Mononuclear cell (primary cell): ENCODE data around the gene YIPF3. TPM values are rescaled to one million over a fixed set of nuclear protein-coding genes. Genes with fewer than 3 reads are reported as not detected.

Source experiments
- H3K27me3 ChIP-seq: 2 replicates; pipeline ENCODE4 v1.6.0; 2011; ENCODE audit warnings: low read length, control low read depth; ENCODE audit not compliant: insufficient read depth
- H3K4me1 ChIP-seq: 2 replicates; pipeline ENCODE4 v1.5.1; 2011; ENCODE audit warnings: mild to moderate bottlenecking, low read length, control low read depth; ENCODE audit not compliant: insufficient read depth
- H3K4me3 ChIP-seq: 2 replicates; pipeline ENCODE4 v1.5.1; 2011; ENCODE audit warnings: mild to moderate bottlenecking, low read length, moderate library complexity
- H3K9me3 ChIP-seq: 2 replicates; pipeline ENCODE4 v1.5.1; 2011; ENCODE audit warnings: low read depth, mild to moderate bottlenecking, control low read depth, low read length
- total RNA-seq: library from RNA; depleted of rRNA; stranded (reverse); fragments of >200 nt; gene quantifications from one replicate; pipeline ENCODE4 v1.2.3, GENCODE V29; 2012

Gene YIPF3
- total RNA-seq, 1 donor: 29.4 TPM

DNA sequence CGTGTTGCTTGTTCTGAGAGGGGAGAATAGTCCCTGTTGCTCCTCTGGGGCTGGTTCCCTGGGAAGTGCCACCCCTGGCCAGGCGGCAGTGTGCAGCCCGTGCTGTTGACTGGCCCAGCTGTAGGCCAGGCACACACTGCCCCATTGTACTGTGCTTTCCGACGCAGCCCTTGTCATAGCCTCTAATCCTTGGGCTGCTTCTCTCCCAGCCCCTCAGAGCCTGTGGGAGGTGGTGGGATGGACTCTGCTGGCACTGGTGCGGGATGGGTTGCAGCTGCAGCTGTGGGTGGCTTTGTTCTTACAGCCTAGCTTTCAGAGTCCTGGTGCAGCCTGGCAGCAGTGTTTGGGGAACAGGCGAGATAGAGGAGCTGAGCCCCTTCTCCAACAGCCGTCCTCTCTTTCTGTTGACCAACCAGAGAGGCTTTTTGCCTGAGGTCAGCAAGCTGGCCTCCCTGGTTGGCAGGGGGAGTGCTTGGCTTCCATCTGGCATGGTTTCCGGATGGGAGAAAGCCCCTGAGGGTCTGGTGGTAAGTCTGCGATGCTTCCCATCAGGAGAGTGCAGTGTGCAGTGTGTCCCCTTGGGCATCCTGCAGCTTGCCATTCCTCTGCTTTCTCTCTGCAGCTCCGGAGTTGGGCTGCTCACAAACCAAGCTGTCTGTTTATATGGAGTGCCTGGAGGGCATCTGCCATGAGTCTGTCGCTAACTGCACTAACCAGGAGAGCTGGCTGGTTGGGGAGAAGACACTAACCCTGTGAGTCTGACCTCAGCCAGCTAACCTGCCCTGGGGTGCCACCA, 27.3 kb downstream of the YIPF3 start:
- Histone ChIP-seq H3K27me3 (no peaks in the 10 kb centered on the region), H3K4me3 (no peak overlapping the region), H3K4me1 (peaks cover 4% of the 10 kb centered on the region), H3K9me3 (no peaks in the 10 kb centered on the region)

DNA sequence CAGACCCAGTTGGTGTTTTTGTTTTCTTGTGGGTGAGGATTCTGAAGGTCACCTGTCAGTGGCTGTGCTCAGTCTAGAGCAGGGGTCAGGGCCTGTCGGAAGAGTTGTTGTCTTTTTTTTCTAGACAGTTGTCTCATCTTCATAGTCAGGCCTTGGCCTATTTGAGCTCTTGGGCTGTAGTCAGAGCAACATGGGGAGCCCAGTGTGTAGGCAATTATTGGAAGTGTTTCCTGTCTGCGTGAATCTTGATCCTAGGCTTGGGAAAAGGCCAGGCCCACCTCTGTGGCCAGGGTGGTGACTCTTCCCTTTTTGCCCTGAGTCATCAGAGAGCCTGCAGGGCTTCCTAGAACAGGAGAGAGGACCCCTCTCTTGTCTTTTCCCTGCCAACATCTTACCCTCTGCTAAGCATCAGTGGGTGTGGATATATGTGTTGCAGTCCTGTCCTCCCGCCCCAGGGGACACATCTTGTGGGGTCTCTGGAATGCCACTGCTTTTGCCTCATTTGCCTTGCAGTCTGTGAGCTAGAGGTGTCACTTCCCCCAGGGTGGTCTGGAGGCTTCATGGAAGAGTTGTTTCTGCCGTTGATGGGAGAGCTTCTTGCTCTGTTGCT, 28.0 kb downstream of the YIPF3 start:
- no peak overlapping the region for H3K4me3 ChIP-seq
- no peaks in the 10 kb centered on the region for H3K9me3 ChIP-seq
- no peaks in the 10 kb centered on the region for H3K27me3 ChIP-seq
- no peaks in the 10 kb centered on the region for H3K4me1 ChIP-seq

DNA sequence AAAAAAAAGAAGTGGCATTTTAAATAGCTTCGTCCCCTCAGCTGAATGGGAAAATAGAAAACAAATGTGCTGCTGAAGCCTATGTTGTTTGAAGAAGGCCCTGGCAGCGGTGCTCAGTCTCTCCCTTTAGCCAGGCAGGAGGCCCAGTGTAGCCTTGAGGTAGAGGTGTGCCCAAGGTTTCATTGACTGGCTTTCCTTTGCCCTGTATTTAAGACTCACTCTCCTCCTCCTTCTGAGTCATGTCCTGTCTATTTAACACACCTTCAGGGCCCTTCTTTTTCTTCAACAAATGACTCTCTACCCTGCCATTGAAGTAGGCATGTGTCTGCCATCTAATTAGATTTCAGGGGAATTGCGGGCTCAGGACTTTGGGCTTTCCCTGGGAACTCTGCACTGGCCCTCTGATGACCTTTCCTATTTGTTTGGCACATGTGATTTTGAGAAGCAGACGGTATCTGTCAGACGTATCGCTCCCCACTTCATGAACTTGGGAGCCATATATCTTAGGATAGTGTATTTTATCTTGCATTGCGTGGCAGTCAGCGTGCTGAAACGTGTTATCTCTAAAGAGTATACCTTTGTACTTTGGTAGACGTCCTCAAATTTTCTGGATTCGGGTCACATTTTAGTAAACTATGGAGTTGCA, 35.0 kb downstream of the YIPF3 start:
- Histone ChIP-seq H3K4me1 (peaks cover 15% of the 10 kb centered on the region), H3K9me3 (no peaks in the 10 kb centered on the region), H3K4me3 (no peak overlapping the region), H3K27me3 (no peaks in the 10 kb centered on the region)

DNA sequence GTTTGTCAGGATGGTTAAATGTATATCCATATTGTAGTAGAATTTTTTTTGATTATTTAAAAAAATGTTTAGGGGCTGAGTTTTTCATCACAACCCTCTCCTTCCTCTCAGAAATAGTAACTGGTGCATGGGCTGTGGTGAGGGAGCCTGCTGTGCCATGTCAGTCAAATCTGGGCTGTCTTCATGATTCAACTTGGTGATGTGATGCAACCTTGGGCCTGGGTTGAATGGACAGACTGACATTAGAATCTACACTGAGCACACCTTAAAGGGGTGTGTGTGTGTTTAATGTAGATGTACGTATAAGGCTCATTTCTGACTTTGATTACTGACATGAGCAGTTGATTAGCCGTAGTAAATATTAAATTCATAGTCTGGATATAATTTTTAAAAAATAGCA, 35.7 kb downstream of the YIPF3 start:
- no peak overlapping the region for H3K4me3 ChIP-seq
- H3K9me3 ChIP-seq: no peaks in the 10 kb centered on the region
- peaks cover 16% of the 10 kb centered on the region for H3K4me1 ChIP-seq
- H3K27me3 ChIP-seq: no peaks in the 10 kb centered on the region

DNA sequence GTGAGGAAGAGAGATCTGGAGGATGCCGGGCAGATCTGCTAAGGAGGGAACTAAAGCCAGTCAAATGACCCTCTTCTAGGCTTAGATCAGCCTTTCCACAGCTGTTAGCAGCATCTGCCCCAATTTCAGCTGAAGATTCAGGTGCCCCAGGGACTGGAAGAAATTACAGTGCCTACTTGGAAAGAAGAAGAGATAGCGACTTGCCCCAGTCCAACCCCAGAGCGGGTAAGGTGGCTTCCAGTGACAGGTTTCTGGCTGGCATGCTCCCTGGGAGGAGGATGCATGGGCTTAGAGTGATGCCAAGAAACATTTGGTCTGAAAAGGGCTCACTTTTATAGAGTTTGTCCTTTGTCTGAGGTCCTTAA, 38.7 kb downstream of the YIPF3 start:
- Histone ChIP-seq H3K4me3 (peak overlapping the region; percentile 53), H3K9me3 (no peaks in the 10 kb centered on the region), H3K4me1 (peaks cover 16% of the 10 kb centered on the region), H3K27me3 (no peaks in the 10 kb centered on the region)

DNA sequence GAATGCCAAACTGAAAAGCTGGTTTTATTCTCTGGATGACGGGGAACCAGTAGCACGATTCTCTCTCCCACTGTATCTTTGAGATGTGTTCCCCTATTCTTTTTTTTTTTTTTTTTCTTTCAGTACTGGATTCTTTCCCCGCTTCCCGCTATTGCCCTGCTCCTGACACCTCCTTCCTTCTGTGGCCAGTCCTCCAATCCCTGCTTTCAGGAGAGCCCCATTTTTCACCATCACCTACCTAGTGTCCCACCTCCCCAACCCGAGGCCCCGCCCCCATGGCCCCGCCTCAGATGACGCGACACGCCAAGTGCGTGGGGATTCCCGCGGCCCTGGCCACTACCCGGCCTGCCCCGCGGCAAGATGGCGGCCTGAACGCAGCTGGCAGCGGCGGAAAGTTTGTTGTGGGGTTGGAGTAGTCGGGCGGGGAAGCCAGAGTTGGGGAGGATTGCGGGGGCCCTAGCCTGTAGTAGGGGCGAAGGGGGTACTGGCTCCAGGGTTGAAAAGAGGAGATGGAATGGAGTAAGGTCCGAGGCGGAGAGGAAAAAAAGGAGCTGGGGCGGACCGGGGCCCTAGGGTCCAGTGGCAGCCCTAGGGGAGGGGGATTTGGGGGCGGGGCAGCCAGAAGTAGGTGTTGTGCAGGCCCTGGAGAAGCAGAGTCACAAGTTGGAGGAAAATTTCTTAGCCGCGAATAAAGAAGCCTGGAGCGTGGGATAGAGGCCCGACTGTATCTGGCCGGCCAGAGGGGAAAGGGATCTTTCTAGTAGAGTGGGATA, 39.3 kb downstream of the YIPF3 start, which contains the start of gene TJAP1:
Gene TJAP1, plus strand, starts transcription at position 336 of the 773 bp plus-strand sequence. CDS start 21,432 bp downstream, outside the sequence.
- H3K9me3 ChIP-seq: no peaks in the 10 kb centered on the region
- peak within 1 kb of the TSS; percentile 53 for H3K4me3 ChIP-seq
- no peaks in the 10 kb centered on the region for H3K27me3 ChIP-seq
- H3K4me1 ChIP-seq: peaks cover 16% of the 10 kb centered on the region

DNA sequence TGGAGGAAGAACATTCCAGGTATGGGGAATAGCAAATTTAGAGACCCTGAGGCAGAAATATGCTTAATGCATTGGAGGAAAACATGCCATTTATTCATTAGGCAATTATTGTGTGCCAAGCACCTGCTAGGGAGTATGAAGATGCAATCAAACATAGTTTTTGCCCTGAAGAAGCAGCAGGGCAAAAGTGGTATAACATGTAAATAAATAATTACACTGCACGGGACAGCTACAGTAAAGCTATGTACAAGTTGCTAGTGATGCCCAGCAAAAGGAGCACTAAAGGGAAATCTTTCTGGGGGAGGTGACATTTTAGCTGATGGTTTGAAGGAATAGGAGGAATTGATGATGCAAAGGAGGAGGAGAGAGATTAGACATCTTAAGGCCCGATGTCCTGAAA, 40.0 kb downstream of the YIPF3 start:
- Histone ChIP-seq H3K4me1 (peaks cover 16% of the 10 kb centered on the region), H3K27me3 (no peaks in the 10 kb centered on the region), H3K4me3 (peak overlapping the region; percentile 53), H3K9me3 (no peaks in the 10 kb centered on the region)

DNA sequence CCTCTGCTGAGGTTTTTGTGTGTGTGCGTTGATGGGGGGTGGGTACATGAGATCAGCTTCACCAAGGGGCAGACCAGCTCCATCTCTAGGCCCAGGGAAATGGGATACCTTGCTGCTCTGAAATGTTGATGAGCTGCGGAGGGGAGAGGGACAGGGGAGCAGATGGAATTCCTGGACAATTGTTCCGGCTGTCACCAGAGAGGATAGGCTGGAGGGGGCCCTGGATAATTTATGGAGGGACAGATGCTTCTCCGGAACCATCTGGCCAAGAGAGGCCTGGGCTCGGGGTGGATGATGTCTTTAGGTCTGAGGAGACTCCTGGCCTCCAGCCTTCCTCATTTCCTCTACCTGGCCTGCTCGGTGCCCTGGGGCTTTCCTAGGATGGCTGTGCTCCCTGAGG, 41.2 kb downstream of the YIPF3 start:
- Histone ChIP-seq H3K4me3 (no peak overlapping the region), H3K4me1 (peaks cover 16% of the 10 kb centered on the region), H3K27me3 (no peaks in the 10 kb centered on the region), H3K9me3 (no peaks in the 10 kb centered on the region)

DNA sequence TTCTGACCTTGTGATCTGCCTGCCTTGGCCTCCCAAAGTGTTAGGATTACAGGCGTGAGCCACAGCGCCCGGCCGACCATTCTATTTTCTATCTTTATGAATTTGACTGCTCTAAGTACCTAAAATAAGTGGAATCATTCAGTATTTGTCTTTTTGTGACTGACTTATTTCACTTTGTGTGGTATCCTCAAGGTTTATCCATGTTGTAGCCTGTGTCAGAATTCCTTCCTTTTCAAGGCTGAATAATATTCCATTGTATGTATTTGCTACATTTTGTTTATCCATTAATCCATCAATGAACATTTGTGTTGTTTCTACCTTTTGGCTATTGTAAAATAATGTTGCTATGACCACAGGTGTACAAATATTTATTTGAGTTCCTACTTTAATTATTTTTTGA, 44.2 kb downstream of the YIPF3 start:
- no peaks in the 10 kb centered on the region for H3K9me3 ChIP-seq
- no peaks in the 10 kb centered on the region for H3K27me3 ChIP-seq
- no peak overlapping the region for H3K4me3 ChIP-seq
- peaks cover 5% of the 10 kb centered on the region for H3K4me1 ChIP-seq

DNA sequence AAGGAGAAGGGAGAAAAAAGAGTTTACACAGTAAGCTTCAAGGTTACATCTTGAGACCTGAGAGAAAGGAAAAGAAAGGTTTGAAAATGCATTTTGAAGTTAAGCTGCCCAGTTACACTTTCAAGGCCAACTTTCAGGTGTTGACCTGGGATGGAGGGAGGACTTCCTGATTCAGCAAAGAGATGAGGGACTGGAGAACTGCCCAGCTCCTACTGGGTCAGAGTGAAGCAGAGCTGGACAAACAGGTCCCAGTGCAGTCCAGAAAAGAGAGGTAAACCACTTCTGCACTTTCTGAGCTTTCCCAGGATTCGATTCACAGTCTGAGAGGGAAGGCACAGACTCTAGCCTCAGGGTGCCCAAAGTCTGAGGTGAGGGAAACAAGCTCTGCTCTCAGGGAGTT, 45.3 kb downstream of the YIPF3 start:
- Histone ChIP-seq H3K4me1 (no peaks in the 10 kb centered on the region), H3K9me3 (no peaks in the 10 kb centered on the region), H3K4me3 (no peak overlapping the region), H3K27me3 (no peaks in the 10 kb centered on the region)

DNA sequence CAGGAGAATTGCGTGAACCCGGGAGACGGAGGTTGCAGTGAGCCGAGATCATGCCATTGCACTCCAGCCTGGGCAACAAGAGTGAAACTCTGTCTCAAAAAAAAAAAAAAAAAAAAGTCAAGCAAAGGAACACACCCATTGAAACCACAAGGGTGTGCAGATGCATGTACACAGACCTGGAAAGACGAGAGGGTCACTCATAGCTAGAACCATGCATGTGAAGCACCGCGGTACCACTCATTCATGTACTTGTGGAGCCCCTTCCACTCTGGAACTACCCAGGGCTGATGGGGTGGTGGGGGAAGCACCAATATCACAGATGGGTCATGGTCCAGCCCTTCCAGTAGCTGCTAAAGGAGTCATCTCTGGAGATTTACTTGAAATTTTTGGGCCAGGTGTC, 46.8 kb downstream of the YIPF3 start:
- Histone ChIP-seq H3K27me3 (no peaks in the 10 kb centered on the region), H3K4me3 (no peak overlapping the region), H3K9me3 (no peaks in the 10 kb centered on the region), H3K4me1 (no peaks in the 10 kb centered on the region)

DNA sequence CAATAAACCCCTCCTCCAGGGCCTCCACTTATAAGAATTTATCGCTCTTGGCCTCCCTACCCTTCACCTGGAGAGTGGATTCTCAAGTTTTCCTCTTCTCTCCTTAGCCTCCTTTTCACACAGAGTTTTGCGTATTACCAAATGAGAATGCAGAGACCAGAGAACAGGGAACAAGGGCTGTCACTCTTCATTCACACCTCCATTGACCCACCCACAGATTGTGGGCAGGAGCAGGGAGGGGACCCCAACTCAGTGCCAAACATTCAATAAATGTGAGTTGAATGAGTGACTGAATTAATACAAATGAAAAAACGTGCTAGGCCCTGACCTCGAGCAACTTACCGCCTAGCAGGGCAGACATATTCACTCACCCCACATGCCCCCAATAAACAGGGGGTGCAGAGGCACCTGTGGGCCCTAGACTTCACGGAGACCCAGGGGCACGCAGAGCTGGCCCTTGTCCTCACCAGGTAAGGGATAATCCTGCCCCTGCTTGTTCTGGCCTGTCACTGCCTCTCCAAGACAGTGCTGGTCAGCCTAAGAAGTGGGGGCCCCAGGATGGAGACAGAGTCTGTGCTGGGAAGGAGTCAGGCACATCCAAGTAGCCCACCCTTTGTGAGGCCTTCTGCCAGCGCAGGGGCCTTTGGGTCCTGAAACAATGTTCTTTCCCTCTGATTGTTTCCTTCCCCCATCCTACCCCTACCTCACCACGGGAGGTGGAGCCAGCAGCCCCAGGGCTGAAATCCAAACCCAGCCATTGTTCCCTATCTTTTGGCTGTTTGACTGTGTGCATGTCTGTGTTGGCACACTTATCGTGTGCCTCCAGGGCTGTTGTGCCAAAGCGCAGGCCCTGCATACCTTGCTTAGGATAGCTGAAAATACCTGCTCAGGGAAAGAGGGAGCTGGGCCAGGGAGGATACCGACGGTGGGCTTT, 47.7 kb downstream of the YIPF3 start:
- no peak overlapping the region for H3K4me3 ChIP-seq
- no peaks in the 10 kb centered on the region for H3K9me3 ChIP-seq
- H3K4me1 ChIP-seq: no peaks in the 10 kb centered on the region
- H3K27me3 ChIP-seq: no peaks in the 10 kb centered on the region

DNA sequence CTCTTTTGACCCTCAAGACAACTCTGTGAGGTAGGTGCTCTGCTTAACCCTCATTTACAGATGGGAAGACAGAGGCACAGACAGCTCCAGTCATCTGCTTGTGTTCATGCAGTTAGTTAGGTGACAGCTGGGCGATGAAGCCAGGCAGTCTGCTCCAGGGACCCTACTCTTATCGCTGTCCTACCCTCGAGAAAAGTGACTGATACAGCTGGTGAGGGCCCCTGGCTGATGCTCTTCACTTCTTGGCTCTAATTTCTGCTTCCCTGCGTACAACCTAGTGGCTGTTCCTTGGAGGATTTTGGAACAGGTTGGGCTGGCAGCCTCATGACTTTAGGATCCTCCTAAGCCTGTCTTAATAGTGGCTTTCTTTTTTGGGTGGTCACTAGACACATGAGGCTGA, 48.5 kb downstream of the YIPF3 start:
- H3K4me1 ChIP-seq: no peaks in the 10 kb centered on the region
- peaks cover 5% of the 10 kb centered on the region for H3K27me3 ChIP-seq

DNA sequence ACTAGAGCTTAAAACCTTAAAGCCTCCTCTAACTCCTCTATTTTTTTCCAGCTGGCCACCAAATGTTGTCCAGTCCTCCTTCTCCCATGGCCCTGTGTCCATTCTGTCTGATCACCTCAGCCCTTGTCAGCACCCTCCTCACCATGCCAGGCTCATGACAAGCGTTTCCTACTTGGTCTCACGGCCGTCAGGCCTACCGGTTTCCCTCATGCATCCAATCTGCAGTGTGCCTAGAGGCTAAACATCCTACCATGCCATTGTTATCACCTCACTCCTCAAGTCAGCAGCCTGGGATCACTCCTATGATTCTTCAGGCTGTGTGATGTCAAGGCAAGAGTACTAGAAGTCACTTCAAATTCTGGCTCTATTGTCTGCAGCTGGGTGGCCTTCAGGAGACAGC, 49.0 kb downstream of the YIPF3 start:
- Histone ChIP-seq H3K9me3 (no peaks in the 10 kb centered on the region), H3K4me3 (no peak overlapping the region), H3K4me1 (no peaks in the 10 kb centered on the region), H3K27me3 (peaks cover 8% of the 10 kb centered on the region)

More for the DNA sequence above, 48.5 kb downstream of the YIPF3 start:
- Histone ChIP-seq H3K9me3 (no peaks in the 10 kb centered on the region), H3K4me3 (no peak overlapping the region)
